KG1 (cell line): ENCODE results near the gene ACSM5.
"Not testable (repeated sequence)": the region's sequence is repeated elsewhere in the genome, so short reads cannot be mapped to it uniquely, and the experiment has no call there.

Source experiments
- DNase-seq: peaks from one replicate; lab custom pipeline; 2025; lab: John Stamatoyannopoulos, UW

Gene ACSM5

DNA sequence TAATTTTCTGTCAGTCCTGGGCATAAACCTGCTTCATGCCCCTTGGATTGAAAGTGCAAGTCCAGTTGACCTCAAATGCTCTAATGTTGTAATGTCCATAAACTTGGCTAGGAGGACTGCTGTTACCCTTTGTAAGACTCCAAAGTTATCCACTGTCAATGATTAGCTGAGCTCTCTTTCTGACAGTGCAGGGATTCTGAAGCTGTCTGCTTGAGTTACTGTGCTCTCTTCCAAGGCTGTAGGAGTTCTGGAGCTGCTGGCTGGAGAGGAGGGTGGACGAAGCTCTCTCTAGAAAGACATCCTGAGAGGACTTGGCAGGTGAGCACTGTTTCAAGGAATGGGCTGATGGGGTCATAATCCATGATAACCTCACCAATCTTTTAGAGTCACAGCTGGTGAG lies 42.0 kb downstream of the ACSM5 start, which contains the start of gene ACSM2A:
Gene ACSM2A, plus strand, starts transcription at position 158 of the 400 bp plus-strand sequence. CDS start 8,594 bp downstream, outside the sequence.
- DNase-seq = not testable (repeated sequence)

DNA sequence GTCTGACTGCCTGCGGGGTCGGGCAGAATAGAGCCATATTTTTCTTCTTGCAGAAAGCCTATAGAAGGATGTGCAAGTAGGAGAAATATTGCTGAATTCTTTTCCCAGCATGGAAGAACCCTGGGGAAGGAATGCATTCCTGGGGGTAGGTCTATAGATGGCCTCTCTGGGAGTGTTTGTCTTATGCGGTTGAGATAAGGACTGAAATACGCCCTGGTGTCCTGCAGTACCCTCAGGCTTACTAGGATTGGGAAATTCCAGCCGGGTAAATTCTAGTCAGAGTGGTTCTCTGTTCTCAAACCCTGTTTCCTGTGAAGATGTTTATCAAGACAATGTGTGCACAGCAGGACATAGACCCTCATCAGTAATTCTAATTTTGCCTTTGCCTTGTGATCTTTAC lies 44.3 kb downstream of the ACSM5 start:
- DNase-seq = not testable (repeated sequence)

DNA sequence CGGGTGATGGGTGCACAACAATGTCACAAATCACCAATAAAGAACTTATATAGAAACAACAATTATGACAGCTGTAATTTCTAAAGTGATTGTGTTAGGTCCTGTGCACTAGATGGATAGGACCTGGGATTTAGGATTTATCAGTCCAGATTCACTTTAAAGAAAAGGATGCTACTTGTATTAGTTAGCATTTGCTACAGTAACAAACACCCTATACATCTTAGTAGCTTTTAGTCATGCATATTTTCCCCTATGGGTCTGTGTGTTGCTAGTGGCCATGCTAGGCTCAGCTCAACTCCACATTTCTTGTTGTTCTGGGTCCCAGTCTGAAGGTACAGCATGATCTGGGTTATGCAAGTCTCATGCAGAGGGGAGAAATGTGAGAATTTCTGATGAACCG lies 49.9 kb downstream of the ACSM5 start:
- not testable (repeated sequence) for DNase-seq

DNA sequence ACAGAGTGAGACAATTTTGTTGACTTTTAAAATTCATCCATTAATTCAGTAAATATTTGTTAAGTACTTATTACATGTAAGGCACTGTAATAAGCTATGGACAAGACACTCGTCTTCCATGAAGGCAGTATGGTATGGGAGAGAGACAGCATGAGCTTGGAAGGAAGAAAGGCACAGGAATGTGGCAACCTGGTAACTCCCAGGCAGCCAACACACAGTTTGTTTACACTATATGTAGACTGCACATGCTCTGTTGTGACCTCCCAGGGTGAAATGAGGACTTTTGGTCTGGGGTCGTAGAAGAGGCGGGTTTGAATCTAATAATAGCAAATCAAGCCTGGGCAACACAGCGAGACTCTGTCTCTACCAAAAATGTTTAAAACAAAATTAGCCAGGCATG lies 51.0 kb downstream of the ACSM5 start:
- not testable (repeated sequence) for DNase-seq

DNA sequence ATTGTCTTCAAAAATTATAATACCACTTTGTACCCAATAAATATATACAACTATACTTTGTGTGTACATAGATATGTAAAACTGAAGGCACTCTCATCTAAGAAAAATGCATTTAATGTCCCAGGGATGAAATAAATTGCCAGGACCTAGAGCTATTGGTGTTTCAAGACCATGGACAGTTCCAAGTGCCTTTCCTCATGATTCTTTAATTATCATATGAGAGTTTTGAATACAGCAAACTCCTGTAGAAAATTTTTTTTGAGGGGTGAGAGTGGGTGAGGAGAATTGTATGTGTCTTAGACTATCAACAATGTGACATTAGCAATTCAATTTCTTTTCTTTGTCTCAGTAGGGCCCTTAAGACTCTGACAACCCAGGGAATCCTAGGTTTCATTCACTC lies 59.6 kb downstream of the ACSM5 start:
- DNase-seq = not testable (repeated sequence)

DNA sequence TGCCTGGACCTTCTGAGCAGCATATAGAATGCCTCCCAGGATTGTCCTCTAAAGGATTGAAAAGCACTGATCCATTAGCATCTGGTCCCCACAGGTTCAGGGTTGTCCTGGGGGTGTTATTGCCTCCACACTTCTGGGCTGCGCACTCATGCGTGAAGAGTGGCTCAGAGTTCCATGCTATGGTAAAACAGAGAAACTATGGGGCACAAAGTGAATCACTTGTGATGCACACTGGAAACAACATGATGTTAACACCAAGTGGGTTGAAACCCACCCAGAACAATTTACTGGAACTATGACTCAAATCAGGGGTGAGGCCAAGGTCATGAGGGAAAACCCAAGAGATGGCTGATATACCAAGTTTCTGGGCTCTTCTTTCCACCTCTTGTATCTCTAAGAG lies 60.6 kb downstream of the ACSM5 start:
- not testable (repeated sequence) for DNase-seq

DNA sequence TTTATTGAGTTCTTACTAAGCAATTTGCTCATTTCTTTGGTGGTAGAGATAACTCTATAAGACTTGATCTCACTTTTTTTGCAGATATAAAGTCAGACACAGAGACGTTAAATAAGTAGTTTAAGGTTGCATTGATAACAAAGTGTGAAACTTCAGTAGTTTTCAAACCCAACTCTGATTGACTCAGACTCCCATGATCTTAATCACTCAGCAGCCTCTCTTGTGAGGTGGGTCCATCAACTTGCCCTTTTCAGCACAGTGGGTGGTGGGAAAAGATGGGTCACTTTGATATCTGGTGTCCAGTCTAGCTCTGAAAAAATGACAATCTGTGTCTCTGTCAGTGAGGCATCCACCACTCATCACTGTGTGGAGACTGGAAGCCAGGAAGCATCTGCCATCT lies 61.4 kb downstream of the ACSM5 start:
- DNase-seq = not testable (repeated sequence)

DNA sequence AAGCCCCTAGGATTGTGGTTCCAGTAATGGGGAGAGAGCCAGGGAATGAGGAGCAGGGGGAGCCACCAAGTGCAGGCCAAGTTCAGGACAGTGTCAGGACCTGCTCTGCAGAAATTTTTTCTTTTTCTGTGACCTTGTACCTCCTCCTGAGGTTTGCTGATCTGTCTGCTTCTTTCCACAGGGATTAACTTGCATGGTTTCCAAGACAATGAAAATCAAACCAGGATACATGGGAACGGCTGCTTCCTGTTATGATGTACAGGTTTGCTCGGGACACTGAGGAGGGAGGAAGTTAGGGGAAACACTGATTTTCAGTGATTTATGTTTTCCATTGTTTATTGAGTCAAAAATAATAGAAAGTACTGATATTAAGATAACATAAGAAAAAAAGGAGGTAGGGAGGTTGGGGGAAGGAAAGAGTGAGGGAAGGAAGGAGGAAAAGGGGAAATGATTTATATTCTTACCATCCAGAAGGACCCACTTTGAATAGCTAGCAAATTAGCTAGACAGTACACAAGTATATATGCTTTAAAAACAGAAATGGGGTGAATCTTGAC lies 67.9 kb downstream of the ACSM5 start:
- not testable (repeated sequence) for DNase-seq

DNA sequence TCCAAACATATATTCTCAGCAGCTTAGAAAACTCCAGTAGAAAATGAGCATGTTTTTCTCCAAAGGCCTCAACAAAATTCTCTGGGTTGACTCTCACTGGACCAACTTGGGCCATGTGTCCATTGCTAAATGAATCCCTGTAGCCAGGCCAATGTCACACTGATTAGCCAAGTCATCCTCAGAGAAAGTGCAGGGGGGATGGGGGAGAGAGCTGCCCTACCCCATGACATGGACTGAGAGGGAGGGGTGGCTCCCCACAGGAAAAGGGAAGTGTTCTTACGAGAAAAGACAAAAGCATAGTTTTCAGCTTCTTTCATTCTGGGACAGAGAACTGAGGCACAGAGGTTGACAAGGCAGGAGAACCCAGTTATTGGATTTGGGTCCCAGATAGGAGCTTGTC lies 74.7 kb downstream of the ACSM5 start:
- DNase-seq = not testable (repeated sequence)

DNA sequence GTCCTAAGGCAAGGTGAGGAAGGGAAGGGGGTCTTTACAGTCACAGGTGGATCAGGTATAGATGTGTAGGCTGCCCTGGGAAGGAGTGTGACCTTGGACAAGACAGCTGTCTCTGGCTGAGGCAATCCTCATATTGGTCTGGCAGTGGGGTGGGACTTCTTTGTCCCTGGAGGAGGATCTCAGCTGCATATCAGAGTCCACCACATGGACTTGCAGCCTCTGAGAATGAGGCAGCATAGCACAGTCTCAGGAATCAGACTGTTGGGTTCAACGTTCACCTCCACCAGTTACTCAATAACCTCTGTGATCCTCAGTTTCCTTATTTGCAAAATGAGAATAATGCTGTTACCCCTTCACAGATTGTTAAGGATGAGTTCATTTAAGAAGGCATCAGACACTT lies 75.4 kb downstream of the ACSM5 start:
- DNase-seq = no peak

DNA sequence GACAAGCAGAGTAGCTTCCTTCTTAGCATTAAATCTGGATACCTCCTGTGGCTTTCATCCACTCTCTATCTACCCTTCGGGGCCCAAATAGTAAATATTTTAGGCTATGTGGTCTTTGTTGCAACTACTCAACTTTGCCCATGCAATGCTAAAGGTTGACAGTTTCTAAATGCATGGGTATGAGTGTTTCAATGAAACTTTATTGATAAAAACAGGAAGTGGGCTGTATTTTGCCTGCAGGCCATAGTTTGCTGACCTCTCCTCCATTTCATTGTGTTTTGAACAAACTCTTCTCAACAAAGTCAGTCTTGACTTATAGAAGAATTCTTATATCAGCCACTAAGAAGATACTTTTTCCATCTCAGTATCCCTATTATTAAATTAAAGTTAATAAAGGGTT lies 76.1 kb downstream of the ACSM5 start:
- DNase-seq = no peak
